Tongue (tissue), 2 donors: ENCODE results near the gene ZBTB7C. TPM values are rescaled to one million over a fixed set of nuclear protein-coding genes. Genes with fewer than 3 reads are reported as not detected.
"Not testable (repeated sequence)": the region's sequence is repeated elsewhere in the genome, so short reads cannot be mapped to it uniquely, and the experiment has no call there.

Source experiments
- DNase-seq: peaks from one replicate; pipeline ENCODE4 v3.0.0-alpha.2; 2015
- total RNA-seq: library from RNA; depleted of rRNA; stranded (reverse); fragments of >200 nt; gene quantifications from one replicate; pipeline ENCODE4 v1.2.3, GENCODE V29; 2014

The ZBTB7C gene
- total RNA-seq, result 17.8 TPM

GRCh38 chr18:48408727-48409590, at the start of gene ZBTB7C:
Gene ZBTB7C (minus strand): TSS chr18:48409383.
- DNase-seq, result peak; percentile 54

GRCh38 chr18:48456838-48457237, 47.7 kb upstream of the ZBTB7C start:
- DNase-seq, result no peak

GRCh38 chr18:48455555-48456478, 46.6 kb upstream of the ZBTB7C start:
- DNase-seq, result no peak

- no peak for DNase-seq
Observed at GRCh38 chr18:48454261-48454757, 45.1 kb upstream of the ZBTB7C start.

- DNase-seq, result peak; percentile 60
Observed at GRCh38 chr18:48453330-48454066, 44.3 kb upstream of the ZBTB7C start.

- no peak for DNase-seq
Observed at GRCh38 chr18:48452861-48453323, 43.7 kb upstream of the ZBTB7C start.

GRCh38 chr18:48450685-48451084, 41.5 kb upstream of the ZBTB7C start:
- no peak for DNase-seq

- DNase-seq, result peak; percentile 92
Observed at GRCh38 chr18:48446582-48447225, 37.5 kb upstream of the ZBTB7C start.

- DNase-seq, result peak; percentile 82
Observed at GRCh38 chr18:48445540-48445939, 36.4 kb upstream of the ZBTB7C start.

- no peak for DNase-seq
Observed at GRCh38 chr18:48442761-48443160, 33.6 kb upstream of the ZBTB7C start.

- peak; percentile 87 for DNase-seq
Observed at GRCh38 chr18:48441405-48441881, 32.3 kb upstream of the ZBTB7C start.

GRCh38 chr18:48440924-48441323, 31.7 kb upstream of the ZBTB7C start:
- no peak for DNase-seq

- DNase-seq, result no peak
Observed at GRCh38 chr18:48436907-48437306, 27.7 kb upstream of the ZBTB7C start.

GRCh38 chr18:48434382-48434781, 25.2 kb upstream of the ZBTB7C start:
- DNase-seq, result not testable (repeated sequence)

- DNase-seq, result no peak
Observed at GRCh38 chr18:48433541-48433940, 24.4 kb upstream of the ZBTB7C start.

GRCh38 chr18:48430150-48430549, 21.0 kb upstream of the ZBTB7C start:
- DNase-seq, result no peak

GRCh38 chr18:48428475-48429177, 19.4 kb upstream of the ZBTB7C start:
- DNase-seq, result peak; percentile 92

- DNase-seq, result no peak
Observed at GRCh38 chr18:48422947-48423378, 13.8 kb upstream of the ZBTB7C start.

- DNase-seq, result no peak
Observed at GRCh38 chr18:48419277-48420022, 10.3 kb upstream of the ZBTB7C start.
